ENCODE data around the gene PRKCE. TPM values are rescaled to one million over a fixed set of nuclear protein-coding genes. Genes with fewer than 3 reads are reported as not detected.

Gene PRKCE
- 8.2 to 10.0 TPM (median 8.4 TPM) in 5 replicates for total RNA-seq (2022; extraction: Qiagen RNA extraction; ENCODE audit: low read depth)

GRCh38 chr2:45651415-45652089 is at the start of gene PRKCE:
PRKCE (plus strand) TSS chr2:45651675.

DNA sequence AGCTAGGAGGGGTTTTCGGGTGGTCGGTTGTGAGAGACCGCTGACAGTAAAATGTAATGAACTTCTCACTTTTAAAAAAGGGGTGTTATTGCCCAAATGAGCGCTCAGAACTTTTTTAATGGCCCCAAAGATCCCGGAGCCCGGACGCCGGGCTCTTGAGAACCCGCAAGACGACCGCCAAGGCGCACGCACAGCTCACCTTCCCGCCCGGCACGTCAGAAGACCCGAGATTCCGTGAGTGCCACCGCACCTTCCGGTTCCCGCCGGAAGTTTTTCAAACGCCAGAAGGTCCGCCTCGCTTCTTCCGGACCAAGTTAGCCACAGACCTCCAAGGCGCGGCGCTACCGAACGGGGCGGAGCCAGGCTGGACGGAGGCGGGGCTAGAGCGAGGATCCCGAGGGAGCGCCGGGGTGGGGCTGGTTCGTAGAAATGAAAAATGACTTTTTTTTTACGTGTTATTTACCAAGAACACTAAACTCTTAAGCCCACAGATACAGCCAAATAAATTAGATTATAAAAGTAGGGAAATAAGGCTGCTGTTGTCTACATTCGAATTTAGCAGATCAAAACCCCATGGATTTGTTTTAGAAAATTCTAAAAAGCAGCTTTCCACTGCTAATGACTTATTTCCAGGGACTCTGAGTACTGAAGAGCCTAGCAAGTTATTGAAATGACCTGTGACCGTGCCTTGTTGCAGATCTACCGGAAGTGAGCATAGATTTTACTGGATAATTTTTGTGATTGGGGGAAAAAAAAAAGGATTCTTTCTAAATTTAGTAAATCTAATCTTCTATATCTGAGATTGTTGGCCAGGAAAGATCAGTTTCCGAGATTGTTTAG is 40.2 kb upstream of the PRKCE start, which contains the start of gene SRBD1:
Gene SRBD1 (minus strand): TSS at position 248 of the 840 bp plus-strand sequence. CDS start 5,826 bp downstream, outside the sequence.

Other genes starting within 250 kb of the PRKCE start
- gene SRBD1, start 40.4 kb upstream of the PRKCE start, total RNA-seq (2022; extraction: Qiagen RNA extraction; ENCODE audit: low read depth), result 7.8 to 9.0 TPM (median 8.4 TPM) in 5 replicates